ENCODE results near the gene SCNN1A. TPM values are rescaled to one million over a fixed set of nuclear protein-coding genes. Genes with fewer than 3 reads are reported as not detected.

Gene SCNN1A
- total and polyA plus RNA-seq, 2 of the 13 experiments (the other 11 are each of a cell fraction or from before 2014, with no cell fraction given), result 1.5 to 14.6 TPM

DNA sequence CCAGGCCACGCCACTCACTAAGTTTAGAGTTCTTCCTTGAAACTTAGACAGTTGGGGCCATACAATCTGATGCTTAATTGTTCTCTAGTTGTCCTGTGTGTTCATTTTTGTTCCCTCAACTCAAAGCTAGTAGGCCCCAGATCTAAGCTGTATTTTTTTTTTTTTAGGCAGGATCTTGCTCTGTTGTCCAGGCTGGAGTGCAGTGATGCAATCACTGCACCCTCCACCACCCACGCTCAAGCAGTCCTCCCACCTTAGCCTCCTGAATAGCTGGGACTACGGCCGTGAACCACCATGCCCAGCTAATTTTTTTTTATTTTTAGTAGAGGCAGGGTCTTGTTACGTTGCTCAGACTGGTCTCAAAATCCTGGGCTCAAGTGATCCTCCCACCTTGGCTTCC, 41.0 kb downstream of the SCNN1A start:
- intact Hi-C loops (cut with micrococcal nuclease; ENCODE audit: unreplicated experiment), result loop anchor here (10.0 kb wide), 1 partner anchor 130 kb away; no protein-coding TSS in a partner anchor
- H2AFZ ChIP-seq (ENCODE audit: low read length), result no peak overlapping the region
- POLR2A ChIA-PET, result interaction anchor here (0.8 to 11.0 kb wide), 16 partner anchors 8 to 208 kb away, joined by 3 to 278 read pairs (median 48); partner anchors contain the start of genes LTBR, MRPL51, PLEKHG6 and SCNN1A
- no peaks in the 10 kb centered on the region for H3K9me3 ChIP-seq (ENCODE audit: low read length)
- H3K79me2 ChIP-seq (ENCODE audit: insufficient read depth, low read length), result peaks cover 42% of the 10 kb centered on the region
- ATAC-seq (no peak), DNase-seq (ENCODE audit: low spot score) (no peak), FAIRE-seq (no peak)
- in situ Hi-C loops (cut with HindIII; ENCODE audit: extremely low pct_ligation_motif_present, low pct_unique_long_range_greater_than_20kb), result no loop called here
- H3K4me1 ChIP-seq (ENCODE audit: insufficient read depth, low read length), result peaks cover 55% of the 10 kb centered on the region
- H3K36me3 ChIP-seq (replicated peaks in 1 of 2; ENCODE audit: control insufficient read depth in 1 of 2, insufficient read depth in 2 of 2, low read length in 2 of 2), result peaks cover 23 to 46% of the 10 kb centered on the region in 2 experiments; a peak in 4 of 5 replicates
- 89% methylated on average over 5 of the region's 5 CpGs for WGBS (ENCODE audit: low lambda C conversion rate)
- peak overlapping the region; percentile 95; the same call in 1 of the 2 replicates for H3K9ac ChIP-seq (ENCODE audit: insufficient read depth, low read depth, low read length)
- H3K4me3 ChIP-seq (replicated peaks in 1 of 3; ENCODE audit: insufficient read depth in 1 of 3, low read depth in 2 of 3, low read length in 3 of 3), result no peak overlapping the region
- H4K20me1 ChIP-seq (ENCODE audit: insufficient read depth, low read length), result no peaks in the 10 kb centered on the region; the same call in 1 of the 2 replicates
- TF ChIP-seq FOSL2 (CRISPR knock-in tag; IDR thresholded peaks at IDR 0.05) (no peak), CC2D1A (CRISPR knock-in tag; IDR thresholded peaks at IDR 0.05) (no peak), ZNF121 (CRISPR knock-in tag; IDR thresholded peaks at IDR 0.05) (peak; percentile 93), ONECUT2 (CRISPR knock-in tag; IDR thresholded peaks at IDR 0.05) (no peak), ZNF263 (CRISPR knock-in tag; IDR thresholded peaks at IDR 0.05) (0 out of 2 replicates have a peak, but pooled peaks have one; percentile 9), MBD4 (IDR thresholded peaks at IDR 0.05; ENCODE audit: borderline replicate concordance, low read length) (no peak), ZNF703 (CRISPR knock-in tag; IDR thresholded peaks at IDR 0.05; ENCODE audit: borderline replicate concordance) (no peak), EEA1 (CRISPR knock-in tag; IDR thresholded peaks at IDR 0.05; ENCODE audit: borderline replicate concordance) (no peak), ISX (CRISPR knock-in tag; conservative IDR thresholded peaks at IDR 0.05) (no peak), CEBPB (IDR thresholded peaks at IDR 0.05; ENCODE audit: borderline replicate concordance, low read depth, low read length) (0 out of 2 replicates have a peak, but pooled peaks have one; percentile 7), NFE2 (CRISPR knock-in tag; IDR thresholded peaks at IDR 0.05) (no peak), HOXD1 (CRISPR knock-in tag; IDR thresholded peaks at IDR 0.05) (no peak)
- TF ChIP-seq, protein P1, sequence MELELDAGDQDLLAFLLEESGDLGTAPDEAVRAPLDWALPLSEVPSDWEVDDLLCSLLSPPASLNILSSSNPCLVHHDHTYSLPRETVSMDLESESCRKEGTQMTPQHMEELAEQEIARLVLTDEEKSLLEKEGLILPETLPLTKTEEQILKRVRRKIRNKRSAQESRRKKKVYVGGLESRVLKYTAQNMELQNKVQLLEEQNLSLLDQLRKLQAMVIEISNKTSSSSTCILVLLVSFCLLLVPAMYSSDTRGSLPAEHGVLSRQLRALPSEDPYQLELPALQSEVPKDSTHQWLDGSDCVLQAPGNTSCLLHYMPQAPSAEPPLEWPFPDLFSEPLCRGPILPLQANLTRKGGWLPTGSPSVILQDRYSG (CRISPR knock-in tag; IDR thresholded peaks at IDR 0.05), result no peak
- TF ChIP-seq, protein P2, sequence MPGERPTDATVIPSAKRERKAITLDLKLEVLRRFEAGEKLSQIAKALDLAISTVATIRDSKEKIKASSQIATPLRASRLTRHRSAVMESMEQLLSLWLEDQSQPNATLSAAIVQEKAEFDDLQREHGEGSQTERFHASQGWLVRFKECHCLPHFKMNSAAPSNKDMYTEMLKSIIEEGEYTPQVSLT (CRISPR knock-in tag; IDR thresholded peaks at IDR 0.05; ENCODE audit: borderline replicate concordance, low read depth), result no peak
- H3K4me2 ChIP-seq (ENCODE audit: low read depth, low read length), result peak overlapping the region; percentile 96
- H3K27me3 ChIP-seq (ENCODE audit: control insufficient read depth in 1 of 2, insufficient read depth in 2 of 2, low read length in 2 of 2), result no peaks in the 10 kb centered on the region
- CTCF ChIA-PET (ENCODE audit: low intra/inter-chr PET ratio, low total read pairs), result no interaction called here
- peak overlapping the region; percentile 97 for H3K27ac ChIP-seq (ENCODE audit: extremely low read length, insufficient read depth, low read length)
- no TSS peak for BruUV-seq (replicated peaks)

Data from HepG2 (cell line).